ENCODE measurements around the gene ROBO3.
A peak's percentile ranks its signal among the peaks of the same experiment; 100 is the strongest.

Gene ROBO3

DNA sequence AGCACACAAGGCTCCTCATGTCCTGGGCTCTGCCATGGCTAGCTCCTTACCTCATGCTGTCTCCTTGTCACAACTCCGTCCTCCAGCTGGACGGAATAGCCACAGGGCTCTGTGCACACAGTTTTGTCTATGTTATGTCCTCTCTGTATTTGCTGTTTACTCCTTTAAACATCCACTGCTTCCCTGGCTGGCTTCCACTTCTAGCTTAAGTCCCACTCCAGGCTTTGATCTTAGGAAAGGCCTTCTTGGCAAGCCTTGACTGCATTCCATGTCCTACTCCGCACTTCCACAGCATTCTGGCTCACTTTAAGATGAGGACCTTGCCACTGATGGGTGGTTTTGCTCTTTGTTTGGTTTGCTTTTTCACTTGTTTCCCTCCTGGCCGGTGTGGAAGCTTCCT lies 22.9 kb upstream of the ROBO3 start:
- DNase-seq (ENCODE audit: low spot score): no peak

DNA sequence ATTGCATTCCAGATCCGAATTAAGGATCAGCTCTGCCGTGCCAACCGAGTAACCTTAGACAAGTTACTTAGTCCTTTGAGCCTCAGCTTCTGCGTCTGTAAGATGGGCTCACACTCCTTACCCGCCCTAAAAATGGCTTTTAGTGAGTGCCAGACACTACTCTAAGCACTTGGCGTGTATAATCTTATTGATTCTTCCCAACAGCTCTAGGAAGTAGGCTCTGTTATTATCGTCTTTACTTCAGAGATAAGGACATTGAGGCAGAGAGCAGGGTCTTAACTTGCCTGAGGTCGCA lies 21.7 kb upstream of the ROBO3 start:
- DNase-seq (ENCODE audit: low spot score): no peak

DNA sequence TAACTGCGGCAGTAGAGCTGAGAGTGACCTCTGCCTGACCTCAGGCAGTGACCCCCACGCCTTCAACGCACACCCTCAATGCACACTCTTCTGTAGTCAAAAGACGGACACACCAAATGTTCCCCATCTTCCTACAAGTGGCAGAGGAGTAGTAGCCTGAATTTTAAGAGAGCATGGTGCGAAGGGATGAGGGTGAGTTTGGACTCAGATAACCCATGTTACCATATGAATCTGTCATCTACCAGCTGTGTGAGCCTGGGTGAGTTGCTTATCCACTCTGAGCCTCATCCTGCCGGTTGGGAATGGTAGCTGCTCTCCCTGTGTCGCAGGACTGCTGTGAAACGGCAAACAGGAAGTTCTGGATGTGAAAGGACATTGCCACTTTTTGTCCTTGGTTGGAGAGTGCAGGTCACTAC lies 20.6 kb upstream of the ROBO3 start:
- no peak for DNase-seq (ENCODE audit: low spot score)

DNA sequence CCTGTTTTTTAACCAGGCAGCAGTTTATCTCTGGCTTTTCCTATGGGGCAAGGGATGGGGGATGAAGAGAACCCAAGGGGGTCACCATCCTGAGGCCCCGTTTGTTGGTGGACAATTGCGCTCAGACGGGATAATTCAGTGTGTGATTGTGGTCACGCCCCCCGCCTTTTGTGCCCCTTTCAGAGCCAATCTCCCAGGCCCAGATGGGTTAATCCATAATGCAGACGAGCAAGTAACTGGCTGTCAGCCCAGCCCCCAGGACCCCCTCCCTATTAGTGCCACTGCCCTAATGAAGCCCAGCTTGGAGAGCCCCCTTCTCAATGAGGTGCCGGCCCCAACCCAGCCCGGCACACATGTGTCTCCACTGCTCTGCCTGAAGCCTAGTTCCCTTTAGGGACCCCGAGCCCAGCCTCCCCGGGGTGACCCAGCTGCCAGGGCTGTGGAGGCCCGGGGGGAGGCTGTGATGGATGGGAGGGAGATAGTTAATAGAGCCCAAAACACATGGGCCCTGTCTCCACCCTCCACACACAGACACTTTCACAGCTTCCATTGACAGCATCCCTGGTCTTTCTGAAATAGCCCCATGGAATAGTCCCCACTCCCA lies 19.1 kb upstream of the ROBO3 start:
- no peak for DNase-seq (ENCODE audit: low spot score)

DNA sequence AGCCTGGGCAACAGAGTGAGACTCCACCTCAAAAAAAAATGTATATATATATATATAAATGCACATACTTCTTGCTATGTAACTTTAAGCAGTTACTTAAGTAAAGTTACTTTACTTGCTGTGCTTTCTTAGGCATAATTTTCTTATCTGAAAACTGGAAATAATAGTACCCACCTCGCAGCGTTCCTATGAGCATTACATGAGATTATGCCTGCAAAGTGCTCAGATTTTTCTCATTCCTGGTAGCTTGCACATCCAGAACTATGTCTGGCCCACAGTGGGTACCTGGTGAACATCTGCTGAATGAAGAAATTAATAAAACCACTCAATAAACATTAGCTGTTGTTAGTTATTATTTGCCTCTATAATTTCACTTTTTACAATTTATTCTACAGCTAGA lies 6.1 kb upstream of the ROBO3 start:
- no peak for DNase-seq (ENCODE audit: low spot score)

DNA sequence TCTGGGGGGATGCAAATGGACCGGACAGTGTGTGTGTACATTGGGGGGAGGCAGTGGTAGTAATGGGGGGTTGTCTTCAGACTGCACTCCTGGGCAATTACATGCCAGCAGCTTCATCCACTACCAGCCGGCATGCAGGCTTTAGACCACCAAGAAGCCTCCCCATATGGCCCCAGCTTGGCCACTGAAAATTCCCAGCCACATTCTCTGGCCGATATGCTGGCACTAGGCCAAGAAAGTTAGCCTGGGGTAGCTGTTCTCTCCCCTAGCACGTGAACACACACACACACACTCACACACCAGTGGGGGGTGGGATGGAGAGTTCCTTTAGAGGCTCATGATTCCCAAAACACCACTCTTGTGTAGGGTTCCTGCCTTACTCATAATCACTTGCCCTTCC lies 3.6 kb upstream of the ROBO3 start:
- DNase-seq (ENCODE audit: low spot score): no peak

DNA sequence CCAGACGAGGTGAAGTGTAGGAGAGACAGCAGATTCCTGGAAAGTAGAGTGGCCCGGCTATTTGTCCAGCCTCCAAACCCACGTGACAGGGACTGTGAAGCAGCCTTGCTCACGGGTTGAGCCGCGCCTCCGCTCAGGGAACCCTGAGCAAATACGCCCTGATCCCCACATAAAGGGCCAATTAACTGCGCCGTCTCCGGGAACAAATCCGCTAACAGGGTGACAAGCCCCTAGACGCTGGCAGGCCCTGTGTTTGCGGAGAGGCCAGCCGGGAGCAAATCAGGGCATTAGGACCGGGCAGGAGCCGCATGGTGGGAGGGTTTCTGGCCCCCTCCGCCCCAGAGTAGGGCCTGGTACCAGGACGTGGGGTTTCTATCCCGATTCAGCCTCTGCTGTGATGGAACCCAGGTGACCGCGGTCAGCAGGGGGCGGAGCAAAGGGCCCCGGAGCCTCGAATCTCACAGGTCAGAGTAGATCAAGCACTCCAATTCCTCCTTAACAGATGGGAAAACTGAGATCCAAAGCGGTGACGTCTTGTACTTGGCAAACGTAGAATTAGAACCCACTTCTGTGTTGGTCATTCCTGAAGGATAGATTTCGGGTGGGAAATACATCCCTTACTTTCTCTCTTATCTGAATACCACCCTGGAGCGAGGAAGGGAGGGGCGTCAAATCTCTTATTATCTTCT lies 2.0 kb upstream of the ROBO3 start:
- peak; percentile 78 for DNase-seq (ENCODE audit: low spot score)

DNA sequence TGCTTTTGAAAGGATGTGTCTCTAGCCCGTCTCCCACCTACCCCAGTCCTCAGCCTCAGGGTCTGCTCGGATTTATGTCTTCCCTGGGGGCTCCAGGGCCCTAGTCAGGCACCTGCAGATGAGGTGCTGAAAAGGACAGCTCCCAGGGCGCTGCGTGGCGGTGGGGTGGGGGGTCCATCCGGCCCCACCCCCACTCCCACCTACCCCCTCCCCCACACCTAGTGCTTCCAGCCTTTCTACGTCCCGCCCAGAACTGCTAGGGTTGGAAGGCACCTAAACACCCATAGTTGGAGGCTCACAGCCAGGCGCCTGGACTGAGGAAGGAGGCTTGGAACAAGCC lies 1.4 kb upstream of the ROBO3 start:
- no peak for DNase-seq (ENCODE audit: low spot score)

DNA sequence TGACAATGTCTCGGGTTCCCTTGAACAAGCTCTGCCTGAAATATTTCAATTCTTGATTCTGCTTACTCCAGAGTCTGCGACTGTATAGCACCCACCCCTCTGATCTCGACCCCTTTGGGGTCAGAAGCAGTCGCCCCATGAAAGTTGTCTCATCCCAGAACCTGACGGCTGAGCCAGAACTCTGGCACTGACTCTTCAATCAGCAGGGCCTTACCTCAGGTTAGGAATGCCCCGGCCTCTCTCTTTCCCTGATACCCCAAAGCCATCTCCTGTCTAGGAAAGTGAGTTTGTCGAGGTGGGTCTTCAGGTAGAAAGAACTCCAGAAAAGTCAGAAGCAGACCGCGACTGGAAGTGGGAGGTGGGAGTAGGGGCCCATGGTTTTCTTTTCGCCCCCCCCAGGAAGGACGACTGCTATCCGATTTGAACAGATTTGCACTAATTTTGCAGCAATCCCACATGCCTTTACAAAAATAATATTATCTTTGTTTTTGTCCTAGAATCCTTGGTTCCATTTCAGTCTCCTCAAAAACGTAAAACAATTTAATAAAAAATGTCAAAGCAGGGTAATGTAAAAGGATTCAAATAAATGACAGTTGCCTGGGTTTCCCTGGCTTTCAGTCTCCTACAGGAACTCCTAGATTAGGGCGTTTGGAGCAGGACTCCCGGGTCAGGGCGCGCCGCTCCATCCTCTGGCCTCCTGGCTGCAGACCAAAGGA lies 898 bp upstream of the ROBO3 start:
- no peak for DNase-seq (ENCODE audit: low spot score)

DNA sequence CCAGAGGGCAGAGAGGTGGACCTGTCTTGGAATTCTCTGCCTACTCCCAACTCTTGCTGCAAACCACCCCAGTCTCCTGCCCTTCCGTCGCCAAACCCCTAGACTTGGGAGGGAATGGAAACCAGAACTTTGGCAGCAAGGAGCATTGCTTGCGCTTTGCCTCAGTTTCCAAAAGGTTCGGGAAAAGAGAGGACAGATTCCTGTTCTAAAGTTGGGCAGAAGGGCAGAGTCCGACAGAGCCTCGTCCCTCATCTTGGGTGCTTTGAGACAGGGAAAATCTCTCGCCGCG lies 396 bp upstream of the ROBO3 start:
- no peak for DNase-seq (ENCODE audit: low spot score)

DNA sequence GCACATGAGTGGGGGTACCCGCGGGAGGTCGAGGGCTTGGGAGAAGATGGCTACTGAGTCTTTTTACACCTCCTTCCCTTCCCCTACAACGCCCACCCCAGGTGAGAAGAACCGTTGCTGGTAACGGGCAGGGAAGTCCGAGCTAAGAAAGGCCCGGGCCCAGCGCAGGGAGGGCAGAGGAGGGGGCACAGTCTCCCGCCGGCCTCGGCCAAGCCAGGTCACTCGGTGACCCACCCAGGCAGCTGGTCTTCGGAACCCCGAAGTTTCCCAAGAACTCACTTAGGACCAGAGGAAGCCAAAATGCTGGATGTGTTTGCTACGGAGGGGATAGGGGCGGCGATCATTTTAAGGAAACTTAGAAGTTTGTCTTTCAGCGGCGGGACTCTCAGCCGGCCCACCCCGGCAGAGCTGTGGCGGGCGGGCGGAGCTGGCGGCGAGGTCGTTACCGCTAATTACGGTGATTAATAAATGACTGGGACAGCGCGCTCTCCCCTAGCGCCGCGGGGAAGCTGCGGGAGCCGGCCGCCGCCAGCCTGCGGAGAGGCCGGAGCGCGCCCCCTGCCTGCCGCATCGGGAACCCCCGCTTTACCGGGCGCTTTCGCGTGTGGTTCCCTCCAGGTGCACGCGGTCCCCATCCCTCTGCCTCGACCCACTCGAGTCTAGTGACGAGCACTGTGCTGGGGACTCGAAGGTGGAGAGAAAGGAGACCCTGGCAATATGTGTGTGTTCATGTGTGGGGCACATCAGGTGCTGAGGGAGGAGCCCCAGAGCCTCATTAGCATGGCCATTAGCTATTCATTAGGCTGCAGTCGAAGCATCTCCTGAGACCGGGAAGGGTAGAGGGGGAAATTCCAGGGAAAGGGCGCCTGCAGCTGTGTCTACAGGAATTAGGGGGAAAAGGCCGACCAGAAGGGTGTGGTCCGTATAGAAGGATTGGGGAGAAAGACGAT lies 945 bp downstream of the ROBO3 start:
- DNase-seq (ENCODE audit: low spot score): peak; percentile 86

DNA sequence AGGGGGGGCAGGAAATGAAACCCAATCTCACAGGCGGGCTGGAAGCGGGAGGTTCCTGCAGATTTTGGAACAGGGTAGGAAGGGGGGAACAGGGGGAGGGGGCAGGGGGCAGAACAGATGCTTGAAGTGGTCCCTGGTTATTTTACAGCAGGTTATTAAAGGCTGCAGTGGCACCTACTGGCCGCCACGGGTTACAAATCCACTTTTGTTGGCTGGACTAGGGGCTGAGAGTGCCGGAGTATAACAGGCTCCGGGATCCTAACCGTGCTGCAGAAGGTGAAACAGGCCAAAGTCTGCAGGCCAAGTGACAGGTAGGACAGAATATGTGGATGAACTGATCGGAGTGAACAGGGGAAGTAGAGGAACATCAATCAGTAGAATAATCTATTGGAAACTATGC lies 2.5 kb downstream of the ROBO3 start:
- DNase-seq (ENCODE audit: low spot score): peak; percentile 72

DNA sequence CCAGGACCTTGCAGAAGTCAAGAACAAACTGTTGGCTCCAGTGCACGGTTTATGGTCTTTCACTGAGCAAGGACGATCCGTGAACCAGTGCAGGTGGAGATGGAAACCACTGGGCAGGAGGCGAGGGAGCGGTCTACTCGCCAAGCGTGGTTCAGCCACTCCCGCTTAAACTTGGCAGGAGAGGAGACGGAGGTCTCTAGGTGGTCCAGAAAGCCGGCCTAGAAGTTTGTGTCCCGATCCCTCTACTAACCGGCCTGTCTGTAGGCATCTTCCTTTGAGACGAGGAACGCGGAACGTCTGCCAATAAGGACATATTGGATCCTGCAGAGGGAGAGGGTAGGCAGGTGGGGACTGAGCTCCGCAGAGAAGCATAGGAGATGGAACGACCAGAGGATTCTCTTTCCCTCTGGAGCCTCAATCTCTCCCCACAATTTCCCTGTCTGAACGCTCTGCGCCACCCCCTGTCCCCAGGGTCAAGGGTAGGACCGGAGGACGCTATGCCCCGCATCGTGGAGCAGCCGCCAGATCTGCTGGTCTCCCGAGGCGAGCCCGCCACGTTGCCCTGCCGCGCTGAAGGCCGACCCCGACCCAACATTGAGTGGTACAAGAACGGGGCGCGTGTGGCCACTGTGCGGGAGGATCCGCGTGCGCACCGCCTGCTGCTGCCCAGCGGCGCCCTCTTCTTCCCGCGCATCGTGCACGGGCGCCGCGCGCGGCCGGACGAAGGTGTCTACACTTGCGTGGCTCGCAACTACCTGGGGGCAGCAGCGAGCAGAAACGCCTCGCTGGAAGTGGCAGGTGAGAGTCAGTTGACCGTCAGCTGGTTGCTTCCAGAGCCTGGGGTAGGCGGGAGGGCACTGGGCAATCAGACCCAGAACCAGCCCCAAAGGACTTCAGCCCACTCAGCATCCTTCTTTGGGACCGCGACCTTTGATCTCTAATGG lies 3.4 kb downstream of the ROBO3 start:
- no peak for DNase-seq (ENCODE audit: low spot score)

DNA sequence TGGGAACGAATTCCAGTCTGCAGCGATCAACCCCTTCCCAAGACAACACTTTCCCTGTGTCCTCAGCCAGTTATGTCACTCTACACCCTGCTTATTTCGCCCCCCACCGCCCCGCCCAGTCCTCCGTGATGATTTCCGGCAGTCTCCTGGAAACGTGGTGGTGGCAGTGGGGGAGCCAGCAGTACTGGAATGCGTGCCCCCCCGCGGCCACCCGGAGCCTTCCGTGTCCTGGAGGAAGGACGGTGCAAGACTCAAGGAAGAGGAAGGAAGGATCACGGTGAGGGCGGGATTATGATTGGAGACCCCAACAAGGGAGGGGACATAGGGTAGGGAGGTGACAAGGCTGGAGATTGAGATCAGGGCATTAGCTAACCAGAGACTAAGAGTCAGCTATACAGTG lies 4.1 kb downstream of the ROBO3 start:
- no peak for DNase-seq (ENCODE audit: low spot score)

DNA sequence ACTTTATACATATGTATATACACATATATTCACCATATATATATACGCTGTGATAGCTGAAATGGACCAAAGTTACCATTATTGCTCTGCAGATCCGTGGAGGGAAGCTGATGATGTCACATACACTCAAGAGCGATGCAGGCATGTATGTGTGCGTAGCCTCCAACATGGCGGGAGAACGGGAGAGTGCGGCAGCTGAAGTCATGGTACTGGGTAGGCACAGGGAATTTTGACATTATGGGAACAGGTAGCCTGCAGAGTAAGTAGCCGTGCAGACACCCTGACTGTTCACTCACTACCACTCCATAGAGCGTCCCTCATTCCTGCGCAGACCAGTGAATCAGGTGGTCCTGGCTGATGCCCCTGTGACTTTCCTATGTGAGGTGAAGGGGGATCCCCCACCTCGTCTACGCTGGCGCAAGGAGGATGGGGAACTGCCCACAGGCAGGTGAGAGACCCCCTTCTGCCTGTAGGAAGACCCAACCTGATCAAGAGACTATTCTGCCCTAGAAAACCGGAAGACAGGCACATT lies 4.7 kb downstream of the ROBO3 start:
- no peak for DNase-seq (ENCODE audit: low spot score)

DNA sequence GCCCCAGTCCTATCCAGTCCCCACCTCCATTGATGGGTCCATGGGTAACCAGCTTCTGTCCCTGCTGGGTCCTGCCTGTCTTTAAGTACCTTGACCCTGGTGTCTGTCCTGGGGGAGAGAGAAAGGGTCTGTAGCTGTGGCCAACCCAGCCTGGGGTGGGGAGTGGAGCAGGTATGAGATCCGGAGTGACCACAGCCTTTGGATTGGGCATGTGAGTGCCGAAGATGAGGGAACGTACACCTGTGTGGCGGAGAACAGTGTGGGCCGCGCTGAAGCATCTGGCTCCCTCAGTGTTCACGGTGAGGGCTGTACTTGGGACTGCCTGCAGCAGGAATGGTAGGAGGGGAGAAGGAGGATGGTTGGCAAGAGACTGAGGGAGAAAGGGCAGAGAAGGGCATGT lies 5.2 kb downstream of the ROBO3 start:
- DNase-seq (ENCODE audit: low spot score): no peak

DNA sequence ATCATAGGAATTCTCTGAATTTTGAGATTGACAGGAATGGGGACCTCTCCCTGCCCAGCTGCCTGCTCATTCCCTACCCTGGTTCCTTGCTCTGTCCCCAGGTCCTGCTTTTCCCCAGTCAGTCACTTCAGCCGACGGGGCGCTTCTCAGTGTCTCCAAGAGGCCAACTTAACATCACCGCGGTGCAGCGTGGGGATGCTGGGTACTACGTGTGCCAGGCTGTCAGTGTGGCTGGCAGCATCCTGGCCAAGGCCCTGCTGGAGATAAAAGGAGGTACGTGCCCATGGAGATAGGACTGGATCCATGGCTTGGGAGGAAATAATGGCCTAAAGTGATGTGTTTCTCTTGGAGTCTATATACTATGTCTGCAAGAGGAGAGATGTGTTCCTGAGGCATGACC lies 7.0 kb downstream of the ROBO3 start:
- DNase-seq (ENCODE audit: low spot score): no peak

DNA sequence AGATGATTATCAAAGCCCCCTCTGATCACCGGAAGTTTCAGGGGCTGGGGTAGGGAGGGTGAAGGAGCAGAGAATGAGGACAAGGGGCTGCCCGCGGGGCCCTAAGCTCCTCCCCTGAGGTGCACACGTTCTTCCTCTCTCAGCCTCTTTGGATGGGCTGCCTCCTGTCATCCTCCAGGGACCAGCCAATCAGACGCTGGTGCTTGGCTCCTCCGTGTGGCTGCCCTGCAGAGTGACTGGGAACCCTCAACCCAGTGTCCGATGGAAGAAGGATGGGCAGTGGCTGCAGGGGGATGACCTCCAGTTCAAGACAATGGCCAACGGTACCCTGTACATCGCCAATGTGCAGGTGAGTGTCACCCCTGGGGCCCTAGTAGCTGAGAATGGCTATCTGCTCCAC lies 7.5 kb downstream of the ROBO3 start:
- DNase-seq (ENCODE audit: low spot score): no peak

DNA sequence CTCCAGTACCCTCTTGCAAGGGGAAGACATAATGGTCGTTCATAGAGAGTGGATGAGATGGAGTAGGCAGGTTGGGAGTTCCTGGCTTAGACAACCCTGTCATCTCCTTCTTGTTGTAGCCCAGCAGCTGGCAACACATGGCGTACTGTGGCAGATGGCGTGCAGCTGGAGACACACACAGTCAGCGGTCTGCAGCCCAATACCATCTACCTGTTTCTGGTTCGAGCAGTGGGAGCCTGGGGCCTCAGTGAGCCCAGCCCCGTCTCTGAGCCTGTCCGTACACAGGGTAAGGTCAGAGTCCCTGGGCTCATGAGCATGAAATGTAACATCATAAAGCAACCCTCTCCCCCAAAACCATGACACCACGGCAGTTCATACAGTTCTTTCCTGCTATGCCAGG lies 8.7 kb downstream of the ROBO3 start:
- no peak for DNase-seq (ENCODE audit: low spot score)

DNA sequence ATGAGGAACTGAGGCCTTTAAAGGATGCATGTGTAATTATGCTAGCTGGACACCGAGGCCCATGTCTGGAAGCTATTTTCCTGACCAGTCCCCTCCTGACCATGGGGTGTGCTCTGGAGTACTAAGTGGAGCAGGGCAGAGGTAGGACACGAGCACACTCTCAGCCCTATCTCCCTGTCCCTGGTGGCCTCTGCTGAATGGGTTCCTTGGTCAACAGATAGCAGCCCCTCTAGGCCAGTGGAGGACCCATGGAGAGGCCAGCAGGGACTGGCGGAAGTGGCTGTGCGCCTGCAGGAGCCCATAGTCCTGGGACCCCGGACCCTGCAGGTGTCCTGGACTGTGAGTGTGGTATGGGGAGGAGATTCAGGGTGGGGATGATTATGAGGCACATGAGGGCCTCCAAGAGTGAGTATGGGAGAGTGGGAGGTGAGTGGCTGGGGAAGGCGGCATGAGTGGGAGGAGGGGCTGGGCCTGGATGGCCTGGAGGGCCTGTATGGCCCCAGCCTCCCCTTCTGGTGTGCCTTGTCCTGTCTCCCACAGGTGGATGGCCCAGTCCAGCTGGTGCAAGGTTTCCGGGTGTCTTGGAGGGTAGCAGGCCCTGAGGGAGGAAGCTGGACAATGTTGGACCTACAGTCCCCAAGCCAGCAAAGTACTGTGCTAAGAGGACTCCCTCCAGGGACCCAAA lies 9.5 kb downstream of the ROBO3 start:
- no peak for DNase-seq (ENCODE audit: low spot score)

DNA sequence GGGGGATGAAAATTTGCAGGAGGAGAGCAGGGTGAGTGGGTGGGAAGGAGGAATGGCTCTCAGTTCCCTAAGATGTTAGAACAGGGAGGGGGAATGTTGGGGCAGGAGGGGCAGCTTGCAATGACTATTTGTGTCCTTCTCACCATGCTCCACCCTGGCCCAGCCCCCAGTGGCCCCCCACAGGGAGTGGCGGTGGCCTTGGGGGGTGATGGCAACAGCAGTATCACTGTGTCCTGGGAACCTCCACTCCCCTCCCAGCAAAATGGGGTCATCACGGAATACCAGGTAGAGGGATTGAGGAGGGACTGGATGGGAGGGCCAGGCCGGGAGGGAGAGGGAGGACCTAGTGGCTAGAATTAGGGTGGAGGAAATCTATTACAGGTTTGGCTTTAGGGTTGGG lies 10.2 kb downstream of the ROBO3 start:
- no peak for DNase-seq (ENCODE audit: low spot score)

Measured in AG20443 (cell line).